Mammary epithelial cell (primary cell): ENCODE measurements around the gene ANKS1B.

Source experiments
- EZH2 ChIP-seq: IDR thresholded peaks from 2 replicates; pipeline ENCODE4 v1.6.1; 2012; ENCODE audit warnings: low read length, inconsistent platforms, borderline replicate concordance
- TF ChIP-seq, protein P1 (sequence below), 2 donors: IDR thresholded peaks in 1 of 2; conservative IDR thresholded peaks in 1 of 2; 2 replicates each; pipeline ENCODE4 v1.5.1; 2011 to 2012; ENCODE audit warnings: inconsistent platforms in 2 of 2, low read length in 2 of 2, mild to moderate bottlenecking in 2 of 2, control low read depth in 1 of 2, low read depth in 1 of 2; ENCODE audit not compliant: insufficient read depth in 1 of 2; ENCODE audit errors: extremely low read depth in 1 of 2

DNA sequence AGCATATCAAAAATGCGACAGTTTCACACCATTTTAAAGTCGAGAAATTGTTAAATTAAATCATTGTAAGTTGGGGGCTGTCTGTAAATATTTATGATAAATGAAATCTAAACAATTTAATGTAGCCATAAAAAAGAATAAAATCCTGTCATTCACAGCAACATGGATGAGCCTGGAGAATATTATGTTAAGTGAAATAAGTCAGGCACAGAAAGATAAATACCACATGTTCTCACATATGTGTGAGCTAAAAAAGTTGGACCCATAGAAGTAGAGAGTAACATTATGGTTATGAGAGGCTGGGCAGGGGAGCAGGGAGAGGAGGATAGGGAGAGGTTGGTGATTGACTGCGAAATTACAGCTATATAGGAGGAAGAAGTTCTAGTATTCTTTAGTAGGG is 201.3 kb downstream of the ANKS1B start:
- TF ChIP-seq, protein P1, sequence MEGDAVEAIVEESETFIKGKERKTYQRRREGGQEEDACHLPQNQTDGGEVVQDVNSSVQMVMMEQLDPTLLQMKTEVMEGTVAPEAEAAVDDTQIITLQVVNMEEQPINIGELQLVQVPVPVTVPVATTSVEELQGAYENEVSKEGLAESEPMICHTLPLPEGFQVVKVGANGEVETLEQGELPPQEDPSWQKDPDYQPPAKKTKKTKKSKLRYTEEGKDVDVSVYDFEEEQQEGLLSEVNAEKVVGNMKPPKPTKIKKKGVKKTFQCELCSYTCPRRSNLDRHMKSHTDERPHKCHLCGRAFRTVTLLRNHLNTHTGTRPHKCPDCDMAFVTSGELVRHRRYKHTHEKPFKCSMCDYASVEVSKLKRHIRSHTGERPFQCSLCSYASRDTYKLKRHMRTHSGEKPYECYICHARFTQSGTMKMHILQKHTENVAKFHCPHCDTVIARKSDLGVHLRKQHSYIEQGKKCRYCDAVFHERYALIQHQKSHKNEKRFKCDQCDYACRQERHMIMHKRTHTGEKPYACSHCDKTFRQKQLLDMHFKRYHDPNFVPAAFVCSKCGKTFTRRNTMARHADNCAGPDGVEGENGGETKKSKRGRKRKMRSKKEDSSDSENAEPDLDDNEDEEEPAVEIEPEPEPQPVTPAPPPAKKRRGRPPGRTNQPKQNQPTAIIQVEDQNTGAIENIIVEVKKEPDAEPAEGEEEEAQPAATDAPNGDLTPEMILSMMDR (conservative IDR thresholded peaks at IDR 0.05 in 1 of 2, IDR thresholded peaks at IDR 0.05 in 1 of 2; ENCODE audit: extremely low read depth in 1 of 2, insufficient read depth in 1 of 2, low read depth in 1 of 2, low read length in 2 of 2), result no peak
- TF ChIP-seq EZH2, result no peak
